WTC11 (cell line): ENCODE results near the gene TAF10. TPM values are rescaled to one million over a fixed set of nuclear protein-coding genes. Genes with fewer than 3 reads are reported as not detected.

Source experiments
- ATAC-seq: fragments of 200-7000 bp; cut with Tn5 transposase; 2 replicates; pipeline ENCODE4 v1.10.0; 2021; ENCODE audit warnings: mild to moderate bottlenecking, moderate library complexity
- CTCF ChIA-PET: fragments of 300-600 bp; sonication (Branson Sonifier 250); formaldehyde crosslinking; loops from one replicate; lab custom pipeline; 2021; ENCODE audit warnings: antibody characterized with exemption; lab: Charles Lee
- POLR2A ChIA-PET: fragments of 350-600 bp; sonication (Branson Sonifier 250); formaldehyde crosslinking; loops from one replicate; lab custom pipeline; 2021; ENCODE audit warnings: antibody characterized with exemption; lab: Charles Lee
- DNase-seq: peaks from one replicate; pipeline ENCODE4 v3.0.0; 2021; ENCODE audit warnings: low spot score
- H3K27ac Mint-ChIP-seq: 2 replicates; pipeline ENCODE4 v1.8.0; 2021; ENCODE audit warnings: mixed read lengths
- H3K27me3 Mint-ChIP-seq: 2 replicates; pipeline ENCODE4 v1.8.0; 2021; ENCODE audit warnings: low read depth, mild to moderate bottlenecking, moderate library complexity, mixed read lengths
- H3K36me3 Mint-ChIP-seq: 2 replicates; pipeline ENCODE4 v1.8.0; 2021; ENCODE audit warnings: mixed read lengths
- H3K4me1 Mint-ChIP-seq: 2 replicates; pipeline ENCODE4 v1.8.0; 2022; ENCODE audit warnings: mixed read lengths
- H3K4me3 Mint-ChIP-seq: 2 replicates; pipeline ENCODE4 v1.8.0; 2021; ENCODE audit warnings: mild to moderate bottlenecking, moderate library complexity, mixed read lengths
- H3K9me3 Mint-ChIP-seq: 2 replicates; pipeline ENCODE4 v1.8.0; 2021; ENCODE audit warnings: mixed read lengths
- CBFB ChIP-seq: sonication (generic); formaldehyde crosslinking; IDR thresholded peaks from 2 replicates; pipeline ENCODE4 v1.8.1; 2022; ENCODE audit warnings: mild to moderate bottlenecking, low read depth, missing genetic modification reagents
- ESRRA ChIP-seq: sonication (generic); formaldehyde crosslinking; IDR thresholded peaks from 2 replicates; pipeline ENCODE4 v1.8.1; 2022; ENCODE audit warnings: mild to moderate bottlenecking, missing genetic modification reagents, borderline replicate concordance
- FOXJ3 ChIP-seq: sonication (generic); formaldehyde crosslinking; IDR thresholded peaks from 2 replicates; pipeline ENCODE4 v1.9.0; 2021; ENCODE audit warnings: missing genetic modification reagents, mild to moderate bottlenecking, borderline replicate concordance
- FOXP1 ChIP-seq: sonication (generic); formaldehyde crosslinking; IDR thresholded peaks from 2 replicates; pipeline ENCODE4 v1.8.0; 2022; ENCODE audit warnings: missing genetic modification reagents, mild to moderate bottlenecking, moderate library complexity, borderline replicate concordance
- HMGA2 ChIP-seq: fragments of 250-450 bp; sonication (Bioruptor Pico); IDR thresholded peaks from 2 replicates; pipeline ENCODE4 v1.4.0; 2021; ENCODE audit warnings: mild to moderate bottlenecking, moderate library complexity
- MYBL2 ChIP-seq: sonication (generic); formaldehyde crosslinking; IDR thresholded peaks from 2 replicates; pipeline ENCODE4 v1.8.1; 2023; ENCODE audit warnings: mild to moderate bottlenecking, moderate library complexity, missing genetic modification reagents
- NR1H2 ChIP-seq: sonication (generic); formaldehyde crosslinking; IDR thresholded peaks from 2 replicates; pipeline ENCODE4 v1.9.0; 2021; ENCODE audit warnings: mild to moderate bottlenecking, moderate library complexity, missing genetic modification reagents
- OVOL2 ChIP-seq: fragments of 250-450 bp; sonication (Bioruptor Pico); IDR thresholded peaks from 2 replicates; pipeline ENCODE4 v1.9.0; 2021; ENCODE audit warnings: mild to moderate bottlenecking, borderline replicate concordance
- TEAD1 ChIP-seq: sonication (generic); formaldehyde crosslinking; IDR thresholded peaks from 2 replicates; pipeline ENCODE4 v1.8.0; 2022; ENCODE audit warnings: mild to moderate bottlenecking, missing genetic modification reagents
- TEAD4 ChIP-seq: sonication (generic); formaldehyde crosslinking; IDR thresholded peaks from 2 replicates; pipeline ENCODE4 v1.8.0; 2022; ENCODE audit warnings: mild to moderate bottlenecking, missing genetic modification reagents
- ZNF232 ChIP-seq: sonication (generic); formaldehyde crosslinking; IDR thresholded peaks from 2 replicates; pipeline ENCODE4 v1.8.0; 2022; ENCODE audit warnings: mild to moderate bottlenecking, missing genetic modification reagents
- ZNF423 ChIP-seq: fragments of 250-450 bp; sonication (Bioruptor Pico); IDR thresholded peaks from 2 replicates; pipeline ENCODE4 v2.1.2; 2022; ENCODE audit warnings: mild to moderate bottlenecking, moderate library complexity
- total RNA-seq: library from RNA; stranded (reverse); gene quantifications from 3 replicates; pipeline ENCODE4 v1.2.3, GENCODE V29; 2021
- TF ChIP-seq, protein P1 (sequence below): sonication (generic); formaldehyde crosslinking; IDR thresholded peaks from 2 replicates; pipeline ENCODE4 v1.8.1; 2023; ENCODE audit warnings: mild to moderate bottlenecking, moderate library complexity, missing genetic modification reagents
- TF ChIP-seq, protein P2 (sequence below): sonication (generic); formaldehyde crosslinking; conservative IDR thresholded peaks from 2 replicates; pipeline ENCODE4 v1.8.1; 2022; ENCODE audit warnings: mild to moderate bottlenecking, missing genetic modification reagents
- TF ChIP-seq, protein P3 (sequence below): sonication (generic); formaldehyde crosslinking; IDR thresholded peaks from 2 replicates; pipeline ENCODE4 v1.8.1; 2022; ENCODE audit warnings: mild to moderate bottlenecking, missing genetic modification reagents, moderate library complexity, borderline replicate concordance
- TF ChIP-seq, protein P4 (sequence below): sonication (generic); formaldehyde crosslinking; conservative IDR thresholded peaks from 2 replicates; pipeline ENCODE4 v1.8.1; 2023; ENCODE audit warnings: mild to moderate bottlenecking, low read depth, missing genetic modification reagents, moderate library complexity
- TF ChIP-seq, protein P5 (sequence below): sonication (generic); formaldehyde crosslinking; IDR thresholded peaks from 2 replicates; pipeline ENCODE4 v1.8.0; 2022; ENCODE audit warnings: mild to moderate bottlenecking, missing genetic modification reagents
- TF ChIP-seq, protein P6 (sequence below): sonication (generic); formaldehyde crosslinking; IDR thresholded peaks from 2 replicates; pipeline ENCODE4 v1.8.1; 2022; ENCODE audit warnings: low read depth, mild to moderate bottlenecking, moderate library complexity, missing genetic modification reagents, borderline replicate concordance
- TF ChIP-seq, protein P7 (sequence below): sonication (generic); formaldehyde crosslinking; IDR thresholded peaks from 2 replicates; pipeline ENCODE4 v1.8.0; 2022; ENCODE audit warnings: mild to moderate bottlenecking, missing genetic modification reagents

Gene TAF10
- total RNA-seq, 1 experiment from 2014 or later = 165 TPM

DNA sequence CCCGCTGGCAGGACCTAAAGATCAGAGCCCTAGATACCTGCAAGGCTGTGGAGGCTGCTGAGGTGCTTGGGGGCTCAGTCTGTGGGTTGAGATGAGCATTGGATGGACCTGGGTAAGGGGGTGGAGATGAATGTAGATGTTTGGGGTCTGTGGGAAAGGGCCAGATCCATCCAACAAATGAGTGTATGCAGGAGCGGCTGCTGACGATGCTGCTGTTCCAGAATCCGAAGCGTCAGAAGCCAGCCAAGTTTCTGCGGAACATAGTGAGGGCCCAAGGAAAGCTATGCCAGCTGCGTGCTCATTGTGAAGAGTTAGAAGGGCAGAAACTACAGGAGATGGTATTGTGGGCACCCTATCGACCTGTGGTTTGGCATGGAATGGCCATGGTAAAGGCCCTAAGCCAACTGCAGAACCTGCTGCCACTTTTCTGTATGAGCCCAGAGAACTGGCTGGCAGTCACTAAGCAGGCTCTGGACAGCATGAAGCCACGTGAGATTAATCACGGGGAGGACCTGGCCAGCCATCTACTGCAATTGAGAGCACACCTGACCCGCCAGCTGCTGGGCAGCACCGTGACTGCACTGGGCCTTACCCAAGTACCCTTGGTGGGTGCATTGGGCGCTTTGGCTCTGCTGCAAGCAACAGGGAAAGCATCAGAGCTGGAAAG is 45.2 kb downstream of the TAF10 start:
- TF ChIP-seq ZNF423 (CRISPR knock-in tag) (no peak), ZNF232 (no peak), MYBL2 (CRISPR knock-in tag) (no peak), TEAD4 (CRISPR knock-in tag) (no peak), FOXJ3 (CRISPR knock-in tag) (no peak), FOXP1 (CRISPR knock-in tag) (no peak), HMGA2 (no peak), NR1H2 (no peak), CBFB (CRISPR knock-in tag) (no peak), TEAD1 (no peak), ESRRA (CRISPR knock-in tag) (no peak), OVOL2 (CRISPR knock-in tag) (no peak)
- TF ChIP-seq, protein P1, sequence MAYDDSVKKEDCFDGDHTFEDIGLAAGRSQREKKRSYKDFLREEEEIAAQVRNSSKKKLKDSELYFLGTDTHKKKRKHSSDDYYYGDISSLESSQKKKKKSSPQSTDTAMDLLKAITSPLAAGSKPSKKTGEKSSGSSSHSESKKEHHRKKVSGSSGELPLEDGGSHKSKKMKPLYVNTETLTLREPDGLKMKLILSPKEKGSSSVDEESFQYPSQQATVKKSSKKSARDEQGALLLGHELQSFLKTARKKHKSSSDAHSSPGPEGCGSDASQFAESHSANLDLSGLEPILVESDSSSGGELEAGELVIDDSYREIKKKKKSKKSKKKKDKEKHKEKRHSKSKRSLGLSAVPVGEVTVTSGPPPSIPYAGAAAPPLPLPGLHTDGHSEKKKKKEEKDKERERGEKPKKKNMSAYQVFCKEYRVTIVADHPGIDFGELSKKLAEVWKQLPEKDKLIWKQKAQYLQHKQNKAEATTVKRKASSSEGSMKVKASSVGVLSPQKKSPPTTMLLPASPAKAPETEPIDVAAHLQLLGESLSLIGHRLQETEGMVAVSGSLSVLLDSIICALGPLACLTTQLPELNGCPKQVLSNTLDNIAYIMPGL (CRISPR knock-in tag) = no peak
- TF ChIP-seq, protein P2, sequence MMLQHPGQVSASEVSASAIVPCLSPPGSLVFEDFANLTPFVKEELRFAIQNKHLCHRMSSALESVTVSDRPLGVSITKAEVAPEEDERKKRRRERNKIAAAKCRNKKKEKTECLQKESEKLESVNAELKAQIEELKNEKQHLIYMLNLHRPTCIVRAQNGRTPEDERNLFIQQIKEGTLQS = no peak
- TF ChIP-seq, protein P3, sequence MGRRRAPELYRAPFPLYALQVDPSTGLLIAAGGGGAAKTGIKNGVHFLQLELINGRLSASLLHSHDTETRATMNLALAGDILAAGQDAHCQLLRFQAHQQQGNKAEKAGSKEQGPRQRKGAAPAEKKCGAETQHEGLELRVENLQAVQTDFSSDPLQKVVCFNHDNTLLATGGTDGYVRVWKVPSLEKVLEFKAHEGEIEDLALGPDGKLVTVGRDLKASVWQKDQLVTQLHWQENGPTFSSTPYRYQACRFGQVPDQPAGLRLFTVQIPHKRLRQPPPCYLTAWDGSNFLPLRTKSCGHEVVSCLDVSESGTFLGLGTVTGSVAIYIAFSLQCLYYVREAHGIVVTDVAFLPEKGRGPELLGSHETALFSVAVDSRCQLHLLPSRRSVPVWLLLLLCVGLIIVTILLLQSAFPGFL (CRISPR knock-in tag) = no peak
- TF ChIP-seq, protein P4, sequence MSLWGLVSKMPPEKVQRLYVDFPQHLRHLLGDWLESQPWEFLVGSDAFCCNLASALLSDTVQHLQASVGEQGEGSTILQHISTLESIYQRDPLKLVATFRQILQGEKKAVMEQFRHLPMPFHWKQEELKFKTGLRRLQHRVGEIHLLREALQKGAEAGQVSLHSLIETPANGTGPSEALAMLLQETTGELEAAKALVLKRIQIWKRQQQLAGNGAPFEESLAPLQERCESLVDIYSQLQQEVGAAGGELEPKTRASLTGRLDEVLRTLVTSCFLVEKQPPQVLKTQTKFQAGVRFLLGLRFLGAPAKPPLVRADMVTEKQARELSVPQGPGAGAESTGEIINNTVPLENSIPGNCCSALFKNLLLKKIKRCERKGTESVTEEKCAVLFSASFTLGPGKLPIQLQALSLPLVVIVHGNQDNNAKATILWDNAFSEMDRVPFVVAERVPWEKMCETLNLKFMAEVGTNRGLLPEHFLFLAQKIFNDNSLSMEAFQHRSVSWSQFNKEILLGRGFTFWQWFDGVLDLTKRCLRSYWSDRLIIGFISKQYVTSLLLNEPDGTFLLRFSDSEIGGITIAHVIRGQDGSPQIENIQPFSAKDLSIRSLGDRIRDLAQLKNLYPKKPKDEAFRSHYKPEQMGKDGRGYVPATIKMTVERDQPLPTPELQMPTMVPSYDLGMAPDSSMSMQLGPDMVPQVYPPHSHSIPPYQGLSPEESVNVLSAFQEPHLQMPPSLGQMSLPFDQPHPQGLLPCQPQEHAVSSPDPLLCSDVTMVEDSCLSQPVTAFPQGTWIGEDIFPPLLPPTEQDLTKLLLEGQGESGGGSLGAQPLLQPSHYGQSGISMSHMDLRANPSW (CRISPR knock-in tag) = no peak
- TF ChIP-seq, protein P5, sequence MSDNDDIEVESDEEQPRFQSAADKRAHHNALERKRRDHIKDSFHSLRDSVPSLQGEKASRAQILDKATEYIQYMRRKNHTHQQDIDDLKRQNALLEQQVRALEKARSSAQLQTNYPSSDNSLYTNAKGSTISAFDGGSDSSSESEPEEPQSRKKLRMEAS (CRISPR knock-in tag) = no peak
- TF ChIP-seq, protein P6, sequence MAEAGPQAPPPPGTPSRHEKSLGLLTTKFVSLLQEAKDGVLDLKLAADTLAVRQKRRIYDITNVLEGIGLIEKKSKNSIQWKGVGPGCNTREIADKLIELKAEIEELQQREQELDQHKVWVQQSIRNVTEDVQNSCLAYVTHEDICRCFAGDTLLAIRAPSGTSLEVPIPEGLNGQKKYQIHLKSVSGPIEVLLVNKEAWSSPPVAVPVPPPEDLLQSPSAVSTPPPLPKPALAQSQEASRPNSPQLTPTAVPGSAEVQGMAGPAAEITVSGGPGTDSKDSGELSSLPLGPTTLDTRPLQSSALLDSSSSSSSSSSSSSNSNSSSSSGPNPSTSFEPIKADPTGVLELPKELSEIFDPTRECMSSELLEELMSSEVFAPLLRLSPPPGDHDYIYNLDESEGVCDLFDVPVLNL (CRISPR knock-in tag) = no peak
- TF ChIP-seq, protein P7, sequence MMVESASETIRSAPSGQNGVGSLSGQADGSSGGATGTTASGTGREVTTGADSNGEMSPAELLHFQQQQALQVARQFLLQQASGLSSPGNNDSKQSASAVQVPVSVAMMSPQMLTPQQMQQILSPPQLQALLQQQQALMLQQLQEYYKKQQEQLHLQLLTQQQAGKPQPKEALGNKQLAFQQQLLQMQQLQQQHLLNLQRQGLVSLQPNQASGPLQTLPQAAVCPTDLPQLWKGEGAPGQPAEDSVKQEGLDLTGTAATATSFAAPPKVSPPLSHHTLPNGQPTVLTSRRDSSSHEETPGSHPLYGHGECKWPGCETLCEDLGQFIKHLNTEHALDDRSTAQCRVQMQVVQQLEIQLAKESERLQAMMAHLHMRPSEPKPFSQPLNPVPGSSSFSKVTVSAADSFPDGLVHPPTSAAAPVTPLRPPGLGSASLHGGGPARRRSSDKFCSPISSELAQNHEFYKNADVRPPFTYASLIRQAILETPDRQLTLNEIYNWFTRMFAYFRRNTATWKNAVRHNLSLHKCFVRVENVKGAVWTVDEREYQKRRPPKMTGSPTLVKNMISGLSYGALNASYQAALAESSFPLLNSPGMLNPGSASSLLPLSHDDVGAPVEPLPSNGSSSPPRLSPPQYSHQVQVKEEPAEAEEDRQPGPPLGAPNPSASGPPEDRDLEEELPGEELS (CRISPR knock-in tag) = no peak
- TF ChIP-seq, all 79 proteins: peak for 0
- Mint-ChIP-seq H3K9me3 (no peaks in the 10 kb centered on the region), H3K36me3 (no peaks in the 10 kb centered on the region), H3K4me1 (peaks cover 18% of the 10 kb centered on the region), H3K27ac (no peak overlapping the region), H3K27me3 (no peaks in the 10 kb centered on the region; the same call in 1 of the 2 replicates), H3K4me3 (no peak overlapping the region)
- ChIA-PET CTCF (interaction anchor here (2.5 kb wide), 1 partner anchor 36 kb away, joined by 8 read pairs; no protein-coding TSS in a partner anchor), POLR2A (no interaction called here)
- ATAC-seq (no peak), DNase-seq (no peak)
